HUES6 (cell line): Measurements from ENCODE around the gene FLCN.
"Not testable (repeated sequence)": the region's sequence is repeated elsewhere in the genome, so short reads cannot be mapped to it uniquely, and the experiment has no call there.

Experiments used
- H3K27ac ChIP-seq: 2 replicates; pipeline ENCODE4 v1.7.0; 2013; ENCODE audit warnings: low read depth, mild to moderate bottlenecking, low read length, inconsistent platforms
- H3K27me3 ChIP-seq: 2 replicates; pipeline ENCODE4 v1.6.1; 2013; ENCODE audit warnings: low read length; ENCODE audit not compliant: control insufficient read depth, insufficient read depth
- H3K36me3 ChIP-seq: 2 replicates; pipeline ENCODE4 v1.6.1; 2013; ENCODE audit warnings: low read length; ENCODE audit not compliant: control insufficient read depth, insufficient read depth
- H3K4me1 ChIP-seq: 2 replicates; pipeline ENCODE4 v1.6.1; 2013; ENCODE audit warnings: low read length; ENCODE audit not compliant: control insufficient read depth, insufficient read depth
- H3K4me3 ChIP-seq: 2 replicates; pipeline ENCODE4 v1.5.1; 2013; ENCODE audit warnings: low read depth, low read length
- H3K9ac ChIP-seq: one replicate; pipeline ENCODE4 v1.6.1; 2013; ENCODE audit warnings: mild to moderate bottlenecking, low read length
- H3K9me3 ChIP-seq: 2 replicates; pipeline ENCODE4 v1.6.1; 2013; ENCODE audit warnings: low read depth, low read length; ENCODE audit not compliant: control insufficient read depth, insufficient read depth

Gene FLCN

DNA sequence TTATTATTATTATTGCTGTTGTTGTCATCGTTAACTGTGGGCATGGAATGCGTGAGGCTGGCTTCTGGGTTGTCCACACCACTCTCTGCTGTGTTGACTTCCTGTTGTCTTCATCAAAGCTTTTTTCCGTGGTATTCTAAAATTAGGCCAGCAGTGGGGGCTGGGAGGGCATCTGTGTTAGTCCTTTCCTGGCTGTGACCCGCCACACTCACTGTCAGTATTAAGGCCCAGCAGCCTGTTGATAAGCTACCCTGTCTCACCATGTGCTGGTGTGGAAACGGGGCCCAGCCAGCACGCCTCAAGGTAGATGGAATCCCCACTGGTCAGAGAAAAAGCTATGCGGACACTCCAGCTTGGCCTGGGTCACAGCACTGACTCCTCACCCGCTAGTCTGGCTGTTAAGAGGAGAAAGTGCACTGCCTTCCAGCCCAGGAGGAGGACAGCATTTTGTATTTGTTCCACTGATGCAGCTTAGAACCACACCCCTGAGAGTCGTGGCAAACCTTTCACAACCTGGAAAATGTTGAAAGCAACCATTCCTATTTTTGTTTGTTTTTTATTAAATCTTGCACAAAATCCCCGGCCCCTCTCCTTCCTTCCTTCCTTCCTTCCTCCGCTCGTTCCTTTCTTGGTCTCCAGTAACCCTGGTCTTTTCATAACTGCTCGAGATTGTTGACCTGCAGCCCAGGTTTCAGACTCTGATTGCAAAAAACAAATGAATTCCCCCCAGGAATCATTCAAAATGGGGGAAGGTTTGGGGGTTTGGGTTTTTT is 51.8 kb downstream of the FLCN start:
- H3K36me3 ChIP-seq = peaks cover 54% of the 10 kb centered on the region
- H3K27ac ChIP-seq, H3K9me3 ChIP-seq, H3K4me1 ChIP-seq, H3K27me3 ChIP-seq, H3K4me3 ChIP-seq, H3K9ac ChIP-seq: not testable (repeated sequence)

DNA sequence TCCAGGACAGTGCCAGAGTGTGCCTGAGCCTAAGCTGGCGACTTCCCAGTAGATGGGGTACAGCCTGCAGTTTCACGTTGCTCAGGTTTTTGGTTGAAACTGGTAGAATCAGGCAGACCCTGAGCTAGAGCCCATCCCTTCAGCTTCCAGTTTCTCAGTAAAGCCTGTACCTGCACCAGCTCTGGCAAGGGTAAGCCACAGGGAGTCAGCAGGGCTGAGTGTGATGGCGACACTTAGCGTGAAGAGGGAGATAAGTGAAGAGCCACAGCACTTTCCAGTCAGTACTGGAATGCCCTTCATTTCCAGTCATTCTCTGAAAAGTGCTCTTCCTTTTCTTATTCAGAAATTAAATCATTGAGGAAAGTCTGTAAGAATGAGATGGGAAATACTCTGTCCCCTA is 53.2 kb downstream of the FLCN start:
- Histone ChIP-seq H3K9me3 (no peaks in the 10 kb centered on the region), H3K27ac (no peak overlapping the region), H3K27me3 (no peaks in the 10 kb centered on the region), H3K4me1 (peaks cover 4% of the 10 kb centered on the region; the same call in 1 of the 2 replicates), H3K9ac (no peak overlapping the region), H3K4me3 (no peak overlapping the region), H3K36me3 (peaks cover 65% of the 10 kb centered on the region)

GRCh38 chr17:17182598-17183136 is 54.3 kb downstream of the FLCN start:
- H3K9me3 ChIP-seq = no peaks in the 10 kb centered on the region
- no peak overlapping the region for H3K9ac ChIP-seq
- peaks cover 69% of the 10 kb centered on the region for H3K36me3 ChIP-seq
- H3K27me3 ChIP-seq = no peaks in the 10 kb centered on the region
- no peak overlapping the region for H3K27ac ChIP-seq
- H3K4me3 ChIP-seq = no peak overlapping the region
- H3K4me1 ChIP-seq = peaks cover 4% of the 10 kb centered on the region; the same call in 1 of the 2 replicates

DNA sequence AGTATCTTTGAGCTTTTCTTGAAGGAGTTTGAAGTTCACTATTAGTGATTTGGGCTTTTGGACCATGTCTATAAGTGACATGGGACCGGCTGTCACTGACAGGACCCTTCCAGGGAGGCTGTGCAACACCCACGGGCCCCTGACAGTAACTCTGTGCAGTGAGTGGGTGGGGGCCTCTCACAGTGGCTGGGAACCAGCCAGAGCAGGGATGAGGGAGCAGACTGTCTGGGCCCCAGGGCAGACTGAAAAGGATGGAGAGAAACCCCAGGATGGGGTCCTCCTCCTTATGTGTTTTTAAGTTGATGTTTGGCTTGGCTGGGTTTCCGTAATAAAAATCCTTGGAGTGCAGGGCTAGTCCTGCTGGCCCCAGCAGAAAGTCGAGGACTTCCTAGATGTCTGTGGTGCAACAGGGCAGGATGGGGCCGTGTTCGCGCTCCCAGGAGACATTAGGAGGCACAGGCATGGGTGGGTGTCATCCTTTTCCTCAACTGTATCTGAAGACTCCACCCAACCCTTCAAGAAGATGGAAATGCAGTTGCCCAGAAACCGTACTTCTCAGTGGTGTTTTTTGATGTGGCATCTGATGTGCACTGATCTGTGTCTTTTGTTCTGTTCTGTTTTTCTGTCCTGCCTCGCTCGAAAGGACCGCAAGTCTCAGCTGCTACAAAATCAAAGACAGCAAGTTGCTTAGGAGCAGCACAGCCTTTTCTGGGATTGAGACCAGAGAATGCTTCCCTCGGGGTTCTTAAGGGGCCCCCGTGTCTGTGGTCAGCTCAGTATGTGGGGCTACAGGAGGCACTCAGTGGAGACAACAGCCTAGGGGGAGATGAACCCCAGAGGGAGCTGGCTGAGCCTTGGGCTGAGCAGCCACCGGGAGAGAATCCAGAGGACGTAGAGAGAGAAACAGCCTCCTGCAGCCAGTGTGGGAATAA is 55.0 kb downstream of the FLCN start:
- Histone ChIP-seq H3K4me1 (peaks cover 4% of the 10 kb centered on the region; the same call in 1 of the 2 replicates), H3K9ac (no peak overlapping the region), H3K4me3 (no peak overlapping the region), H3K27me3 (no peaks in the 10 kb centered on the region), H3K36me3 (peaks cover 71% of the 10 kb centered on the region), H3K9me3 (no peaks in the 10 kb centered on the region), H3K27ac (no peak overlapping the region)

DNA sequence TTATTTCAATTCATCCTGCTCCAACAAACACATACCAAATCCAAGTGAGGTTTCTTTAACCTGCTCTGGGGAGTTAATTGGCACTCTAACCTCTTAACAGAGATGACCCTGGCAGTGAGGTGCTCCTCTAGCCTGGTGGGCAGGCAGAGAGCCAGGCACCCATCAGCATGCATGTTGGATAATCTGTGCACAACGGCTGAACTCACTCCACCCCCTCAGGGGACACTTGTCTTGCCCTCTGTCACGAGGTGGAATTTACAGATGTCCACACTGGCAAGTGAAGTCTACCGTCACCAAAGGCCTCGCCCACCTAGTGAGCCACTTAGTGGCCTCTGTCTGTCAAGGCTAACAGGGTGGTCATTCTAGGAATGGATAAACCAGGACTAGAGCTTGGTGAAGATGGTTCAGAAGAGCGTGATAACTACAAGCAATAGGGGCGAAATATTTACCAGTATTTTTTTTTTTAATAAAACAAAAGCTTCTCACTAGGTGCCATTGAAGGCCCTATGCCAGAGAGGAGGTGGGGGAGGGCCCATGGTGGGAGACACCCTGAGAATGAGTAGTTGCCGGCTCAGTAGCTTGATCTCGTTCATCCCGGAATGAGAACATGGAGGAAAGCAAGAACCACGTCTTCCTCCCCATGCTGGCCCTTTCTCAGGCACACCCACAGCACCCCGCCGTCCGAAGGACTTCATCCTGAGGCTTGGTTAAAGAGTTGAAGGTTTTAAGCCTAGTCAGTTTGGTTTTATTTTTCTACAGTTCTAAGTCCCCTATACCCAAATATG is 56.0 kb downstream of the FLCN start:
- Histone ChIP-seq H3K27ac (no peak overlapping the region), H3K4me3 (no peak overlapping the region), H3K27me3 (no peaks in the 10 kb centered on the region), H3K4me1 (0 out of 2 replicates have a peak, but pooled peaks cover under 1% of the 10 kb centered on the region), H3K9me3 (no peaks in the 10 kb centered on the region), H3K36me3 (peaks cover 78% of the 10 kb centered on the region), H3K9ac (no peak overlapping the region)

DNA sequence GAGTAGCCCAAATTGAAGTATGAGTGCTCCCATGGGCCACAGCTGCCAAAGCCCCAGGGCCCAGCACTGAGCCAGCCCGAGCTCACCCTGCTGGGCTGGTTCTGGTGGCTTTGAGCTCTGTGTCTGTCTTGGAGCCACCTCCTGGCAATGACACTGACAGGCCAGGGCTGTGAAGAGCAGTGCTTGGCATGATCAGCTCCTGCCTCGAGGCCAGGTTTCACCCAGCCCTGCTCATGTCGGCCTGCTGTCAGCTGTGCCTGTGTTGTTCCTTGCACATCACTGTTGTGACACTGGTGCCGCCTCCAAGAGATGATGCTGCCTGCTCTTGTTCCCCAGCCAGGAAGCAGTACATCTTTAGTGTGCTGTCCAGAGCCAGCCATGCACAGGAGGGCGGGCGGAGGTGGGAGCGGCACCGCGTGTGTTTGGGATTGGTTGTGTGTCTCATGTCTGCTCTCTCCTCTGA is 56.8 kb downstream of the FLCN start:
- no peak overlapping the region for H3K27ac ChIP-seq
- no peak overlapping the region for H3K4me3 ChIP-seq
- H3K36me3 ChIP-seq = peaks cover 86% of the 10 kb centered on the region
- H3K9me3 ChIP-seq = no peaks in the 10 kb centered on the region
- H3K27me3 ChIP-seq = no peaks in the 10 kb centered on the region
- no peak overlapping the region for H3K9ac ChIP-seq
- no peaks in the 10 kb centered on the region for H3K4me1 ChIP-seq

DNA sequence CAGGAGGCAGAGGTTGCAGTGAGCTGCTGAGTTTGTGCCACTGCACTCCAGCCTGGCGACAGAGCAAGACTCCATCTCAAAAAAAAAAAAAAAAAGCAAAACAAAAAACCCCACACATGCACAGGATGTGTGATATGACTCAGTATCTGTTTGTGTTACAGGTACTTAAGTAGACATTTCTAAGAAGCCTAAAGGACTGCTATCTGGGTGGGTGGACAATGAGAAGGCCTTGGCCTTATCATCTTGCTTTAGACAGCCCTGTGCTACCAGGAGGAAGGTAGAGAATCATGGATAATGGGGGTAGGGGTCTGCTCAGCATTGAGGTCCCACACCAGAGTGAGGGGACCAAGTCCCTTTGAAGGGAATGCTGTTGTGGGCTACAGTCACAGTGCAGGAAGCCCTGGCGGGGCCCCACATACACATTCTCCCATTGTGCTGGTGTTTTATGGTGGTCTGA is 57.6 kb downstream of the FLCN start:
- Histone ChIP-seq H3K9me3 (no peaks in the 10 kb centered on the region), H3K9ac (no peak overlapping the region), H3K36me3 (peaks cover 91% of the 10 kb centered on the region), H3K4me3 (no peak overlapping the region), H3K27ac (no peak overlapping the region), H3K4me1 (no peaks in the 10 kb centered on the region), H3K27me3 (no peaks in the 10 kb centered on the region)

- H3K4me1 ChIP-seq = peaks cover 7% of the 10 kb centered on the region; the same call in 1 of the 2 replicates
- peaks cover 91% of the 10 kb centered on the region for H3K36me3 ChIP-seq
- H3K4me3 ChIP-seq = no peak overlapping the region
- no peaks in the 10 kb centered on the region for H3K9me3 ChIP-seq
- H3K27me3 ChIP-seq = no peaks in the 10 kb centered on the region
- no peak overlapping the region for H3K9ac ChIP-seq
- H3K27ac ChIP-seq = no peak overlapping the region
Observed at GRCh38 chr17:17177176-17177575, 59.8 kb downstream of the FLCN start.

- Histone ChIP-seq H3K27ac (no peak overlapping the region), H3K9ac (no peak overlapping the region), H3K4me1 (peaks cover 14% of the 10 kb centered on the region; the same call in 1 of the 2 replicates)
Observed at GRCh38 chr17:17176341-17176740, 60.6 kb downstream of the FLCN start.

DNA sequence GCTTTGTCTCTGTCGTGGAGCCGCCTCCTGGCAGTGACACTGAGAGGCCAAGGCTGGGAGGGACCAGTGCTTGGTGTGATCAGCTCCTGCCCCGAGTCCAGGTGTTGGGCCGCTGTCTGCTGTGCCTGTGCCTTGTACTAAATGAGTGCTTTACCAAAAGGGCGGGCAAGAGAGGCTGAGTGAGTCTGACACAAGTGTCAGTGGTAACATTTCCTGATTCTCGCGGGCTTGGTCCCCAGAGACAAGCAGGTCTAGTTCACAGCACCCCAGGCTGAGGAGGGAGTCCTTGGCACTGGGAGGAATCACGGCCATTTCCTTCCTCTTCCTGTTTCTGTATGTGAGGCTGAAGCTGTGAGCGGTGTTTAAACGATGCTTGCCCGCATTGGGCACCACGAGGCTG is 61.1 kb downstream of the FLCN start:
- peaks cover 84% of the 10 kb centered on the region for H3K36me3 ChIP-seq
- no peaks in the 10 kb centered on the region for H3K9me3 ChIP-seq
- H3K4me1 ChIP-seq = peaks cover 14% of the 10 kb centered on the region; the same call in 1 of the 2 replicates
- H3K4me3 ChIP-seq = no peak overlapping the region
- no peaks in the 10 kb centered on the region for H3K27me3 ChIP-seq
- no peak overlapping the region for H3K27ac ChIP-seq
- H3K9ac ChIP-seq = no peak overlapping the region

More at GRCh38 chr17:17176341-17176740, 60.6 kb downstream of the FLCN start:
- no peak overlapping the region for H3K4me3 ChIP-seq
- H3K36me3 ChIP-seq = peaks cover 88% of the 10 kb centered on the region
- H3K9me3 ChIP-seq = no peaks in the 10 kb centered on the region
- H3K27me3 ChIP-seq = no peaks in the 10 kb centered on the region
